ENCODE measurements around the gene PTPN1.

PTPN1 gene

GRCh38 chr20:50554694-50555579 lies 44.8 kb downstream of the PTPN1 start:
- Histone ChIP-seq H3K36me3 (replicated peaks) (no peaks in the 10 kb centered on the region), H3K27ac (no peak overlapping the region), H3K4me3 (ENCODE audit: low read depth, low read length) (no peak overlapping the region), H3K27me3 (replicated peaks) (no peaks in the 10 kb centered on the region)
- in situ Hi-C loops (cut with HindIII; ENCODE audit: low pct_ligation_motif_present, low sequenced_read_pairs), result no loop called here
- TF ChIP-seq CTCF (IDR thresholded peaks at IDR 0.05; ENCODE audit: low read depth, low read length, missing control alignments), result no peak
- DNase-seq, result no peak

- Histone ChIP-seq H3K27me3 (replicated peaks) (no peaks in the 10 kb centered on the region), H3K36me3 (replicated peaks) (no peaks in the 10 kb centered on the region), H3K27ac (no peak overlapping the region), H3K4me3 (ENCODE audit: low read depth, low read length) (no peak overlapping the region)
- no peak for TF ChIP-seq CTCF (IDR thresholded peaks at IDR 0.05; ENCODE audit: low read depth, low read length, missing control alignments)
- no peak for DNase-seq
- in situ Hi-C loops (cut with HindIII; ENCODE audit: low pct_ligation_motif_present, low sequenced_read_pairs), result no loop called here
Observed at GRCh38 chr20:50555662-50556061, 45.5 kb downstream of the PTPN1 start.

GRCh38 chr20:50557549-50558134 lies 47.5 kb downstream of the PTPN1 start:
- DNase-seq, result no peak
- in situ Hi-C loops (cut with HindIII; ENCODE audit: low pct_ligation_motif_present, low sequenced_read_pairs), result no loop called here
- no peak overlapping the region for H3K4me3 ChIP-seq (ENCODE audit: low read depth, low read length)

GRCh38 chr20:50558483-50558925 lies 48.3 kb downstream of the PTPN1 start:
- peak; percentile 87 for DNase-seq
- H3K27ac ChIP-seq, result peak overlapping the region; percentile 49
- TF ChIP-seq CTCF (IDR thresholded peaks at IDR 0.05; ENCODE audit: low read depth, low read length, missing control alignments), result no peak
- no peaks in the 10 kb centered on the region for H3K27me3 ChIP-seq (replicated peaks)
- in situ Hi-C loops (cut with HindIII; ENCODE audit: low pct_ligation_motif_present, low sequenced_read_pairs), result no loop called here
- peaks cover 18% of the 10 kb centered on the region for H3K36me3 ChIP-seq (replicated peaks)
- no peak overlapping the region for H3K4me3 ChIP-seq (ENCODE audit: low read depth, low read length)

More at GRCh38 chr20:50557549-50558134, 47.5 kb downstream of the PTPN1 start:
- TF ChIP-seq CTCF (IDR thresholded peaks at IDR 0.05; ENCODE audit: low read depth, low read length, missing control alignments), result no peak
- H3K36me3 ChIP-seq (replicated peaks), result peaks cover 11% of the 10 kb centered on the region
- H3K27ac ChIP-seq, result peak overlapping the region; percentile 49
- H3K27me3 ChIP-seq (replicated peaks), result no peaks in the 10 kb centered on the region

GRCh38 chr20:50559149-50559548 lies 49.0 kb downstream of the PTPN1 start:
- DNase-seq, result no peak
- Histone ChIP-seq H3K36me3 (replicated peaks) (peaks cover 19% of the 10 kb centered on the region), H3K27ac (peak overlapping the region; percentile 49), H3K27me3 (replicated peaks) (no peaks in the 10 kb centered on the region), H3K4me3 (ENCODE audit: low read depth, low read length) (no peak overlapping the region)
- no peak for TF ChIP-seq CTCF (IDR thresholded peaks at IDR 0.05; ENCODE audit: low read depth, low read length, missing control alignments)
- in situ Hi-C loops (cut with HindIII; ENCODE audit: low pct_ligation_motif_present, low sequenced_read_pairs), result no loop called here

Measured in brain microvascular endothelial cell (primary cell).